C4-2B (cell line): ENCODE measurements around the gene EPM2AIP1.

ENCODE experiments used
- H3K27ac ChIP-seq: fragments of 450-650 bp; 2 replicates; pipeline ENCODE4 v1.5.1; 2017
- ZFX ChIP-seq: fragments of 450-650 bp; IDR thresholded peaks from 2 replicates; pipeline ENCODE4 v1.6.1; 2017
- TF ChIP-seq, protein P1 (sequence below): fragments of 450-650 bp; conservative IDR thresholded peaks from 2 replicates; pipeline ENCODE4 v1.5.1; 2017; ENCODE audit warnings: mild to moderate bottlenecking

The EPM2AIP1 gene

DNA sequence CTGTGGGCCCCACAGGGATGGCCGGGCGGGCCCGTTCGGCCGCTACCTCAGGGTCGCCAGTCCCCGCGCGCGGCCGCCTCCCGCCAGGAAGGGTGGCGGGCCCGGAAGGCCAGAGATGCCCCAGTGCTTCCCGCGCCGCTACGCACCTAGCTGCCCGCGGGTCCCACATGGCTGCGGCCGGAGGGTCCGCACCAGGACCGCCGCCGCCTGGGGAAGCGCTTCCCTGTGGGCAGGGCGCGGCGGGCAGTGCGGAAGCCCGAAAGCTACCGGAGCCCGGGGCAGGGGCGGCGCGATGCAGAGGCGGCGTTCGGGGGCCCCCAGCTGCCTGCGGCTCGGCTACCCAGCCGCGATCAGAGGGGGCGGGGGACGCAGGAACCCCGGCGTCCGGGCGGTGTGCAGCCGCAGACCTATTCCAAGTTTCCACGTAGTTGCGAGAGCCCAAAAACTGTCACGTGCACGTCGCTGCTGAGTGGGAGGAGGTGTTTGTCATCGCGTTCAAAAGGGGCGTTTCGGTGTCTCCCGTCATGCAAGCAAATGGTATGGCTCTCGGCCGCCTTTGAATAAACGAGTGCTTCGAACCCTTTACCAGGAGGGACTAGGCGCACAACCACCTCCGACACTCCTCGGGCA is 48.2 kb downstream of the EPM2AIP1 start, which contains the start of gene TRANK1:
Gene TRANK1 (minus strand): TSS at position 414 of the 630 bp plus-strand sequence. CDS start 245 bp downstream, at position 169.
- TF ChIP-seq, protein P1, sequence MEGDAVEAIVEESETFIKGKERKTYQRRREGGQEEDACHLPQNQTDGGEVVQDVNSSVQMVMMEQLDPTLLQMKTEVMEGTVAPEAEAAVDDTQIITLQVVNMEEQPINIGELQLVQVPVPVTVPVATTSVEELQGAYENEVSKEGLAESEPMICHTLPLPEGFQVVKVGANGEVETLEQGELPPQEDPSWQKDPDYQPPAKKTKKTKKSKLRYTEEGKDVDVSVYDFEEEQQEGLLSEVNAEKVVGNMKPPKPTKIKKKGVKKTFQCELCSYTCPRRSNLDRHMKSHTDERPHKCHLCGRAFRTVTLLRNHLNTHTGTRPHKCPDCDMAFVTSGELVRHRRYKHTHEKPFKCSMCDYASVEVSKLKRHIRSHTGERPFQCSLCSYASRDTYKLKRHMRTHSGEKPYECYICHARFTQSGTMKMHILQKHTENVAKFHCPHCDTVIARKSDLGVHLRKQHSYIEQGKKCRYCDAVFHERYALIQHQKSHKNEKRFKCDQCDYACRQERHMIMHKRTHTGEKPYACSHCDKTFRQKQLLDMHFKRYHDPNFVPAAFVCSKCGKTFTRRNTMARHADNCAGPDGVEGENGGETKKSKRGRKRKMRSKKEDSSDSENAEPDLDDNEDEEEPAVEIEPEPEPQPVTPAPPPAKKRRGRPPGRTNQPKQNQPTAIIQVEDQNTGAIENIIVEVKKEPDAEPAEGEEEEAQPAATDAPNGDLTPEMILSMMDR, result no peak
- no peak for TF ChIP-seq ZFX
- H3K27ac ChIP-seq, result no peak within 1 kb of the TSS

DNA sequence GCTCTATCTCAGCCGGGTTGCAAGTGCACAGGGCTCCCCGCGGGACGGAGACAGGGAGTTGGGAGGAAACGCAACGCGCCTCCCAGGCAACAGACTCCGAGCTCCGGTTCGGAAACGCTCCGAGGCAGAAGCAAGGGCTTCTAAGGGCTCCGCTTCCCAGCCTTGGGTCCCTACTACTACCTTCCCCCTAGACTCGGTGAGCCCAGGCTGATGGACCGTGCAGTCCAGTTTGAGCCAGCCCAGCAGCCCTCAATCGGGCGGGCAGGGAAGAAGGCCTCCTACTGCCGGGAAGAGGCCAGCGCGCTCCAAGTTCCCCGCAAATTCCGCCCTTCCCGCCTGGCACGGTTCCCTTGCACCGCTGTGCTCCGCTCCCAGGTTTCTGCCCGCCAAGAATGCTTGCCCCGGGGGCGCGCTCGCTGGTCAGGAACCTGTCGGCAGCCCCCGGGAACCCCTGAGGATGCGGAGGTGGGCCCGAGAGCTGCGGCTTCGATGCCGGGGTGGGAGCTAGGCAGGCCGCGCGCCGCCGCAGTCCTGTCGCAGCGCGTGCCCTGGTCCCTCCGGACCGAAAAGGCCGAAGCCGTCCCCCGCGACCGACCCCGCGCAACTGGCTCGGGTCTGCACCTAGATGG is 48.8 kb downstream of the EPM2AIP1 start:
- TF ChIP-seq, protein P1, result no peak
- no peak for TF ChIP-seq ZFX
- no peak overlapping the region for H3K27ac ChIP-seq

DNA sequence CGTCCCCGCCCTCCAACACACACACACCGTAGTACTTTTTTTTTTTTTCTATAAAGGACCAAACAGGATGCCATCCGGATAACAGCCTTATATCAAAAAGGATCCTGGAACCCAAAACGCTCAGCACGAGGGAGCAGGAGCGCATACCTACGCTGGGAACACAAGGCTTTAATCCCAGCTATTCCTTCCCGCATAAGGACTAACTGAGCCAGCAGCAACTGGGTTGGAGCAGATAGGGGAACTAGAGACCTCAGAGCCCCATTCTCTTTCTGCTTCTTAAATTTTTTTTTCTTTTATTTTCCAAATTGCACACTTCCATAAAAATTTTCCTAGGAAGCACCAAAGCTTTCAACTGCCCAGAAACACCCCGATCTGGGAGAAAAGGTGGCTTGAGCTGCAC is 49.3 kb downstream of the EPM2AIP1 start:
- H3K27ac ChIP-seq, result no peak overlapping the region
- TF ChIP-seq ZFX, result no peak
- TF ChIP-seq, protein P1, result no peak

DNA sequence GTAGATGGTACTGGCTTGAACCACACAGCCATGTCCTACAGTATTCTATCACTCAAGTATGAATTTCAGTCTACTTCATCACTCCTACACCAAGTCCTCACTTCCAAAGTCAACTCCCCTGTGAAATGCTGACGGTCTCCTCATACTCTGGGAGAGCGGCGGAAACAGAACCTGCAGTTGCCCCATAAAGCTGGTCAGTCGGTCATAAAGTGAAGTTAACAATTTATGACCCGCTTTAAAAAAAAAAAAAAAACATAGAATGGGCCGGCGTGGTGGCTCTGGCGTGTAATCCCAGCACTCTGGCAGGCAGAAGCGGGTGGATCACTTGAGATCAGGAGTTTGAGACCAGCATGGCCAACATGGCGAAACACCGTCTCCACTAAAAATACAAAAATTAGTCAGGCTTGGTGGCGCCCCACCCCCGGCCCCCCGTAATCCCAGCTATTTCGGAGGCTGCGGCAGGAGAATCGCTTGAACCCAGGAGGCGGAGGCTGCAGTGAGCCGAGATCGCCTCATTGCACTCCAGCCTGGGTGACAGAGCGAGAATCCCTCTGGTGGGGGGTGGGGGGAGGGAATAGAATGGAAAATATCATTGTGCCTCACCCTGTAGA is 50.2 kb downstream of the EPM2AIP1 start:
- no peak overlapping the region for H3K27ac ChIP-seq
- no peak for TF ChIP-seq ZFX
- TF ChIP-seq, protein P1, result no peak

DNA sequence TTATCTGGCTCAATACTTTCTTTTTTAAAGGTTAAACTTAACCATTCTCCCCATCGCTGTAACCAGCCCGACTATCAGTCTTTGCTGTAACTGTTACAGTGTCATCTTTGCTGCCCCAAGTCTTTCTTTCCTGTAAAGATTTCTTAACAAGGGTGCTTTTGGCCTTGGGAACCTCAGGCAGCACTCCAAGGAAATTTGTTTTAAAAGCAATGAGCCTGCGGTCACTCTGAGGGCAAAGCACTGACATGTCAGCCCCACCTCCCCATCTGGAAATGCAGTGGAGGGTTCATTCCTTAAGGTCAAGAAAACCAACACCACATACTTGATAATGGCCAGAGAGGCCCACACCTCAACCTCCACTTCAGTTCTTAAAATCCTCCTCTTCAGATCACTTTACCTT is 51.3 kb downstream of the EPM2AIP1 start:
- TF ChIP-seq ZFX, result no peak
- TF ChIP-seq, protein P1, result no peak
- no peak overlapping the region for H3K27ac ChIP-seq

DNA sequence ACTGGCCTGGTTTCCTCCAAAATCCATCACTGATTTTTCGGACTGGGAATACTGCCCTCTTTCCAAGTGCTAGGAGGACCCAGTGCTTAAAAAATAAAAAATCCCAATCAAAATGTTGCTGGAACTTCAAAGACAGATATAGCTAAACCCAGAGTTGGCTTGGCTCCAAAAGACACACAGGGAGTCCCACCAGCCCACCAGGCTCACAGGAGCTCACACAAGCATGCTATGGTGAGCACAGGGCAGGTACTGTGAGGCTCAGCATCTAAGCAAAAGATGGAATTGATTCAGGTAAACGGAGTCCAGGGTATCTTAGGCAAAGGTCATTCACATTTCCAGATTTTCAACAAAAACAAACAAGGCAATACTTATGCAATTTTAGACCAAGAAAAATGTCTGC is 51.8 kb downstream of the EPM2AIP1 start:
- no peak for TF ChIP-seq ZFX
- TF ChIP-seq, protein P1, result no peak
- no peak overlapping the region for H3K27ac ChIP-seq

DNA sequence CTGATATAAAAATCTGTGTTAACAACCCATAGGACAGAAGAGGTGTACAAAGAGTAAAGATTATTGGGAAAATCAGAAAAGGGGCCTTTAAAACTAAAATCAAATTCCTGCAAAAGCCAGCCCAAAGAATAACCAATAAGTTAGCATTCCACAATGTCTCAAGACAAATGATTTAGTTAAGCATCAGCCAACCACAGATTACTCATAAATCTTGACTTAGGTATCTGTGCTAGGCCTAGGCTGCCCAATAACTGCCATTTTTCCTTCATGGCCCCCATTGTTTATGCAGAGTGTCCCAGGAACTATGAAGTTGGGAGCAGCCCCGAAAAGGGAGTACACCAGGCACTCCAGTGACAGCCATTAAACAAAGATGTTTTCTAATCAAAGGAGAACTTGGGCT is 55.4 kb downstream of the EPM2AIP1 start:
- no peak overlapping the region for H3K27ac ChIP-seq
- TF ChIP-seq ZFX, result no peak
- TF ChIP-seq, protein P1, result no peak
